ENCODE results near the gene OSER1. TPM values are rescaled to one million over a fixed set of nuclear protein-coding genes. Genes with fewer than 3 reads are reported as not detected.
A peak's percentile ranks its signal among the peaks of the same experiment; 100 is the strongest.

OSER1 gene
- total and polyA plus RNA-seq, 2 of the 8 experiments (the other 6 are each of a cell fraction or from before 2014, with no cell fraction given): 24.5 to 31.8 TPM

- Histone ChIP-seq H3K18ac (ENCODE audit: extremely low read depth, low read length) (no peak overlapping the region), H3K27ac (ENCODE audit: low read depth, low read length) (no peak overlapping the region), H4K20me1 (replicated peaks in 1 of 2; ENCODE audit: control insufficient read depth in 1 of 2, insufficient read depth in 2 of 2, low read length in 2 of 2) (no peaks in the 10 kb centered on the region), H2BK20ac (ENCODE audit: low read length) (no peak overlapping the region), H2BK120ac (replicated peaks; ENCODE audit: low read depth, low read length) (no peak overlapping the region), H3K27me3 (replicated peaks in 1 of 4; ENCODE audit: control insufficient read depth in 3 of 4, extremely low read depth in 1 of 4, insufficient read depth in 3 of 4, low read length in 3 of 4) (no peaks in the 10 kb centered on the region), H3K23me2 (ENCODE audit: low read depth, low read length) (no peaks in the 10 kb centered on the region; the same call in 1 of the 2 replicates), H2AK5ac (ENCODE audit: low read depth, low read length) (no peak overlapping the region), H3K23ac (ENCODE audit: insufficient read length) (no peak overlapping the region), H2BK15ac (ENCODE audit: low read length) (no peak overlapping the region), H3K4me1 (replicated peaks in 1 of 4; ENCODE audit: control insufficient read depth in 3 of 4, insufficient read depth in 4 of 4, low read length in 3 of 4) (no peaks in the 10 kb centered on the region), H3K9me3 (ENCODE audit: insufficient read depth in 2 of 2, low read depth in 1 of 2, low read length in 1 of 2) (no peaks in the 10 kb centered on the region), H3K56ac (replicated peaks; ENCODE audit: insufficient read length, low read depth, low read length) (no peak overlapping the region), H2BK5ac (ENCODE audit: low read depth, low read length) (no peak overlapping the region), H3K4me3 (ENCODE audit: extremely low read depth in 1 of 4, insufficient read depth in 2 of 4, low read depth in 3 of 4, low read length in 4 of 4) (no peak overlapping the region), H3K79me2 (ENCODE audit: control insufficient read depth in 1 of 2, insufficient read depth in 2 of 2, low read length in 2 of 2) (no peaks in the 10 kb centered on the region), H3K14ac (ENCODE audit: insufficient read length) (no peak overlapping the region), H3K4ac (replicated peaks; ENCODE audit: insufficient read length, low read depth, low read length) (no peak overlapping the region), H2BK12ac (ENCODE audit: low read depth, low read length) (0 out of 2 replicates have a peak overlapping the region, but pooled peaks have one; percentile 2), H3K4me2 (ENCODE audit: insufficient read depth in 1 of 2, low read depth in 2 of 2, low read length in 2 of 2) (no peak overlapping the region), H3K79me1 (ENCODE audit: low read depth, low read length) (no peaks in the 10 kb centered on the region), H4K8ac (ENCODE audit: extremely low read depth, insufficient read depth, low read length) (no peak overlapping the region), H4K91ac (replicated peaks; ENCODE audit: insufficient read length, low read length) (no peak overlapping the region), H3K36me3 (ENCODE audit: control insufficient read depth in 2 of 4, insufficient read depth in 4 of 4, low read length in 3 of 4) (no peaks in the 10 kb centered on the region), H3K9ac (replicated peaks in 1 of 4; ENCODE audit: extremely low read depth in 1 of 4, low read depth in 3 of 4, low read length in 3 of 4) (no peak overlapping the region), H4K5ac (ENCODE audit: insufficient read length, low read depth, low read length) (no peak overlapping the region), H2AFZ (ENCODE audit: low read length) (no peak overlapping the region)
- ChIA-PET CTCF (ENCODE audit: partially characterized antibody) (interaction anchor here (0.8 to 4.2 kb wide), 9 partner anchors 12 to 54 kb away, joined by 3 to 21 read pairs (median 3); no protein-coding TSS in a partner anchor), POLR2A (ENCODE audit: partially characterized antibody) (interaction anchor here (1.1 kb wide), 1 partner anchor 16 kb away, joined by 3 read pairs; the partner anchor contains the start of gene JPH2)
- DNase-seq (ENCODE audit: low read depth in 1 of 2, low spot score in 2 of 2): no peak
- no peak for FAIRE-seq
- WGBS, 2 experiments (ENCODE audit: extremely low coverage in 1 of 2, insufficient coverage in 1 of 2, insufficient read length in 1 of 2, insufficient replicate concordance in 2 of 2, low coverage in 1 of 2, low lambda C conversion rate in 2 of 2, missing lambda C conversion rate in 1 of 2): 81% methylated on average over 6 of the region's 7 CpGs; no CpG with 5 or more reads in 1 of the 2 experiments
- TF ChIP-seq SIX5 (IDR thresholded peaks at IDR 0.05; ENCODE audit: low read depth, low read length) (no peak), KDM4A (IDR thresholded peaks at IDR 0.05; ENCODE audit: low read depth, low read length, severe bottlenecking) (no peak), RFX5 (IDR thresholded peaks at IDR 0.05; ENCODE audit: borderline replicate concordance, low read depth, low read length) (no peak), ATF2 (IDR thresholded peaks at IDR 0.05; ENCODE audit: low read length) (no peak), SP1 (IDR thresholded peaks at IDR 0.05; ENCODE audit: low read depth, low read length) (no peak)
These were observed 39.7 kb downstream of the OSER1 start for GRCh38 chr20:44170816-44171410.
